Upper lobe of left lung (tissue), 4 donors: ENCODE data around the gene TARP.
"Not testable (repeated sequence)": the region's sequence is repeated elsewhere in the genome, so short reads cannot be mapped to it uniquely, and the experiment has no call there.

Source experiments
- CTCF ChIP-seq, 6 experiments: fragments of 450-650 bp in 4 of 6; fragments of 200-600 bp in 2 of 6; sonication (generic) in 2 of 6; IDR thresholded peaks; one replicate each; pipeline ENCODE4 v1.5.1; 2016 to 2019; ENCODE audit warnings: antibody characterized with exemption in 6 of 6
- EP300 ChIP-seq, 4 donors: sonication (generic); formaldehyde crosslinking; IDR thresholded peaks; one replicate each; pipeline ENCODE4 v1.5.1; 2017; ENCODE audit warnings: antibody characterized with exemption in 4 of 4, control low read depth in 2 of 4
- POLR2A ChIP-seq, 4 donors: fragments of 450-650 bp; IDR thresholded peaks; one replicate each; pipeline ENCODE4 v1.5.1; 2016 to 2017; ENCODE audit warnings: antibody characterized with exemption in 4 of 4, mild to moderate bottlenecking in 2 of 4
- POLR2AphosphoS5 ChIP-seq, 2 donors: sonication (generic); formaldehyde crosslinking; IDR thresholded peaks; one replicate each; pipeline ENCODE4 v1.5.1; 2017; ENCODE audit warnings: antibody characterized with exemption in 2 of 2

GRCh38 chr7:38270405-38270804 lies 3.0 kb downstream of the TARP start:
- TF ChIP-seq POLR2AphosphoS5, EP300, CTCF, POLR2A (IDR thresholded peaks at IDR 0.05): not testable (repeated sequence)
